Endothelial cell of umbilical vein (primary cell): ENCODE measurements around the gene HIRA. TPM values are rescaled to one million over a fixed set of nuclear protein-coding genes. Genes with fewer than 3 reads are reported as not detected.

Source experiments
- BruUV-seq: library from RNA; stranded (reverse); fragments of 400-500 nt; replicated peaks from 2 replicates; lab custom pipeline; 2021; lab: Mats Ljungman, UMichigan
- CTCF ChIA-PET: fragments of 300-600, 350-600 bp; sonication (Branson Sonifier 250); formaldehyde crosslinking; loops from one replicate; lab custom pipeline; 2021; ENCODE audit warnings: antibody characterized with exemption, inconsistent platforms; lab: Charles Lee
- POLR2A ChIA-PET: fragments of 300-600, 350-600 bp; sonication (Branson Sonifier 250); formaldehyde crosslinking; loops from one replicate; lab custom pipeline; 2021; ENCODE audit warnings: antibody characterized with exemption, inconsistent platforms; lab: Charles Lee
- DNase-seq: peaks from one replicate; pipeline ENCODE4 v3.0.0-alpha.2; 2011; ENCODE audit warnings: low read depth, low spot score
- FAIRE-seq: peaks from 2 replicates; lab custom pipeline; 2011; peaks lifted over from hg19 to GRCh38; lab: Jason Lieb, UNC
- H2AFZ ChIP-seq: 2 replicates; pipeline ENCODE4 v1.6.0; 2012; ENCODE audit warnings: low read depth, low read length, control low read depth, inconsistent platforms
- H3K27ac ChIP-seq: 2 replicates; pipeline ENCODE4 v1.5.1; 2011; ENCODE audit warnings: low read depth, mild to moderate bottlenecking, control low read depth, low read length, moderate library complexity; ENCODE audit not compliant: insufficient read depth
- H3K27me3 ChIP-seq, 2 experiments: 2 replicates each; pipeline versions ENCODE4 v1.6.0 to v1.6.1; 2011; ENCODE audit warnings: low read length in 2 of 2, mixed read lengths in 1 of 2; ENCODE audit not compliant: control insufficient read depth in 2 of 2, insufficient read depth in 2 of 2
- H3K36me3 ChIP-seq, 2 experiments: 2 replicates in 1 of 2; 3 replicates in 1 of 2; pipeline ENCODE4 v1.5.1; 2011; ENCODE audit warnings: low read length in 2 of 2, mild to moderate bottlenecking in 1 of 2, moderate library complexity in 1 of 2; ENCODE audit not compliant: control insufficient read depth in 2 of 2, insufficient read depth in 2 of 2; ENCODE audit errors: extremely low read depth in 1 of 2
- H3K4me1 ChIP-seq: 3 replicates; pipeline ENCODE4 v1.5.1; 2011; ENCODE audit warnings: mild to moderate bottlenecking, low read length; ENCODE audit not compliant: control insufficient read depth, insufficient read depth; ENCODE audit errors: extremely low read depth
- H3K4me2 ChIP-seq: 2 replicates; pipeline ENCODE4 v1.6.1; 2011; ENCODE audit warnings: low read length, control low read depth, mixed read lengths; ENCODE audit not compliant: insufficient read depth
- H3K4me3 ChIP-seq, 3 experiments: fragments of 200-600 bp in 1 of 3; sonication (generic), shearing (Covaris generic) in 1 of 3; replicated peaks in 1 of 3; 2 replicates each; pipeline ENCODE4 v1.5.1; 2011 to 2016; ENCODE audit warnings: control low read depth in 3 of 3, low read length in 3 of 3, mild to moderate bottlenecking in 2 of 3, inconsistent platforms in 1 of 3, low read depth in 1 of 3, moderate library complexity in 1 of 3; ENCODE audit not compliant: insufficient read depth in 1 of 3
- H3K79me2 ChIP-seq: 2 replicates; pipeline ENCODE4 v1.6.0; 2012; ENCODE audit warnings: low read length, inconsistent platforms; ENCODE audit not compliant: control insufficient read depth, insufficient read depth
- H3K9ac ChIP-seq: replicated peaks from 2 replicates; pipeline ENCODE3; 2011; ENCODE audit warnings: low read length, control low read depth; ENCODE audit not compliant: insufficient read depth; ENCODE audit errors: extremely low read depth
- H3K9me1 ChIP-seq: replicated peaks from 3 replicates; pipeline ENCODE4 v1.6.0; 2011; ENCODE audit warnings: mild to moderate bottlenecking, low read length; ENCODE audit not compliant: control insufficient read depth, insufficient read depth; ENCODE audit errors: extremely low read depth
- H3K9me3 ChIP-seq: replicated peaks from 2 replicates; pipeline ENCODE4 v1.5.1; 2012; ENCODE audit warnings: low read length, inconsistent platforms; ENCODE audit not compliant: control insufficient read depth, insufficient read depth
- H4K20me1 ChIP-seq: replicated peaks from 2 replicates; pipeline ENCODE3; 2011; ENCODE audit warnings: mild to moderate bottlenecking, low read length; ENCODE audit not compliant: control insufficient read depth, insufficient read depth; ENCODE audit errors: extremely low read depth
- CTCF ChIP-seq, 2 donors: IDR thresholded peaks; 1 replicate in 1 of 2; 2 replicates in 1 of 2; pipeline ENCODE4 v1.5.1; 2011; ENCODE audit warnings: low read length in 2 of 2, mild to moderate bottlenecking in 2 of 2, moderate library complexity in 2 of 2, control low read depth in 1 of 2, inconsistent platforms in 1 of 2, low read depth in 1 of 2; ENCODE audit not compliant: insufficient read depth in 1 of 2; ENCODE audit errors: extremely low read depth in 1 of 2
- EZH2 ChIP-seq: IDR thresholded peaks from 2 replicates; pipeline ENCODE4 v1.6.1; 2012; ENCODE audit warnings: borderline replicate concordance, low read depth, mild to moderate bottlenecking, moderate library complexity, low read length, inconsistent platforms; ENCODE audit not compliant: severe bottlenecking
- FOS ChIP-seq: IDR thresholded peaks from 2 replicates; pipeline ENCODE4 v1.6.1; 2011; ENCODE audit warnings: mild to moderate bottlenecking, low read length, moderate library complexity, borderline replicate concordance; ENCODE audit not compliant: insufficient read depth
- GATA2 ChIP-seq: IDR thresholded peaks from 2 replicates; pipeline ENCODE4 v1.7.0; 2011; ENCODE audit warnings: low read depth, mild to moderate bottlenecking, moderate library complexity, mixed read lengths, low read length; ENCODE audit not compliant: insufficient read length, insufficient read depth
- JUN ChIP-seq: IDR thresholded peaks from 2 replicates; pipeline ENCODE4 v1.6.1; 2011; ENCODE audit warnings: borderline replicate concordance, low read depth; ENCODE audit not compliant: insufficient read length, insufficient read depth
- MYC ChIP-seq: IDR thresholded peaks from one replicate; pipeline ENCODE4 v1.6.1; 2011; ENCODE audit warnings: mild to moderate bottlenecking, low read depth, low read length
- POLR2A ChIP-seq: IDR thresholded peaks from 2 replicates; pipeline ENCODE4 v1.6.1; 2012; ENCODE audit warnings: low read depth, mild to moderate bottlenecking, control low read depth, low read length
- POLR2AphosphoS5 ChIP-seq: IDR thresholded peaks from 2 replicates; pipeline ENCODE4 v1.6.1; 2012; ENCODE audit warnings: low read depth, mild to moderate bottlenecking, control low read depth, low read length, moderate library complexity; ENCODE audit not compliant: insufficient read depth
- dilution Hi-C: fragments of 300-500 bp; cut with MboI; formaldehyde crosslinking; loops from one replicate; pipeline ENCODE4 v1.15.0; 2019; ENCODE audit warnings: low sequenced_read_pairs; ENCODE audit not compliant: extremely low pct_ligation_motif_present
- intact Hi-C: fragments of 100-400 bp; cut with micrococcal nuclease; formaldehyde crosslinking; loops from one replicate; pipeline ENCODE4 v1.10.0; 2022
- polyA plus RNA-seq, 4 experiments: library from polyadenylated mRNA; depleted of rRNA in 3 of 4; stranded (reverse) in 3 of 4; unstranded in 1 of 4; fragments of >200 nt; gene quantifications; 2 replicates each; pipeline versions ENCODE4 v1.2.1 to v1.2.3, GENCODE V29; 2011 to 2012; ENCODE audit warnings: missing spikeins in 1 of 4
- total RNA-seq: library from RNA; stranded (reverse); gene quantifications from 2 replicates; pipeline ENCODE4 v1.2.3, GENCODE V29; 2021
- TF ChIP-seq, protein P1 (sequence below): IDR thresholded peaks from 2 replicates; pipeline ENCODE4 v1.6.1; 2011; ENCODE audit not compliant: insufficient read depth, insufficient read length

The HIRA gene
- total and polyA plus RNA-seq, 2 donors (not counting 3 experiments of a cell fraction or from before 2014, with no cell fraction given), result 17.3 to 27.7 TPM

GRCh38 chr22:19473578-19473977 lies 42.0 kb upstream of the HIRA start:
- no peak for FAIRE-seq
- H3K4me1 ChIP-seq, result peaks cover 11% of the 10 kb centered on the region
- no peaks in the 10 kb centered on the region for H3K27me3 ChIP-seq
- H3K4me2 ChIP-seq, result no peak overlapping the region
- H4K20me1 ChIP-seq, result no peaks in the 10 kb centered on the region
- intact Hi-C loops, result loop anchor here (10.0 kb wide), 1 partner anchor 241 kb away; the partner anchor contains the start of gene SEPTIN5
- dilution Hi-C loops, result no loop called here
- no peak overlapping the region for H2AFZ ChIP-seq
- POLR2A ChIA-PET, result no interaction called here
- TF ChIP-seq CTCF (IDR thresholded peaks at IDR 0.05; ENCODE audit: extremely low read depth in 1 of 2, insufficient read depth in 1 of 2, low read depth in 1 of 2, low read length in 2 of 2), result no peak
- TF ChIP-seq MYC, result no peak
- TF ChIP-seq JUN, result no peak
- no peak for TF ChIP-seq GATA2
- no peak for TF ChIP-seq POLR2A
- no peak for TF ChIP-seq EZH2
- TF ChIP-seq, protein P1, sequence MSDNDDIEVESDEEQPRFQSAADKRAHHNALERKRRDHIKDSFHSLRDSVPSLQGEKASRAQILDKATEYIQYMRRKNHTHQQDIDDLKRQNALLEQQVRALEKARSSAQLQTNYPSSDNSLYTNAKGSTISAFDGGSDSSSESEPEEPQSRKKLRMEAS, result no peak
- no peak for TF ChIP-seq POLR2AphosphoS5
- TF ChIP-seq FOS, result no peak
- no peaks in the 10 kb centered on the region for H3K9me1 ChIP-seq
- CTCF ChIA-PET, result interaction anchor here (0.9 to 4.9 kb wide), 8 partner anchors 9 to 173 kb away, joined by 3 to 38 read pairs (median 6); no protein-coding TSS in a partner anchor
- peaks cover 52% of the 10 kb centered on the region for H3K79me2 ChIP-seq
- no peak for DNase-seq
- no peak overlapping the region for H3K4me3 ChIP-seq
- peaks cover 33 to 48% of the 10 kb centered on the region in 2 experiments for H3K36me3 ChIP-seq
- no peak overlapping the region for H3K27ac ChIP-seq
- no TSS peak for BruUV-seq
- H3K9me3 ChIP-seq, result no peaks in the 10 kb centered on the region
- H3K9ac ChIP-seq, result no peak overlapping the region
